Neural cell (in vitro differentiated cells): ENCODE results near the gene USP48. TPM values are rescaled to one million over a fixed set of nuclear protein-coding genes. Genes with fewer than 3 reads are reported as not detected.

ENCODE experiments used
- H2AFZ ChIP-seq: fragments of 200-600, 300-800 bp; sonication (generic), shearing (Covaris generic); 2 replicates; pipeline ENCODE4 v1.6.0; 2014; ENCODE audit warnings: low read depth, mild to moderate bottlenecking, antibody characterized with exemption, low read length, moderate library complexity
- H3F3A ChIP-seq: fragments of 200-600 bp; shearing (Covaris generic); 2 replicates; pipeline ENCODE4 v1.6.1; 2016; ENCODE audit warnings: mild to moderate bottlenecking, moderate library complexity, mixed read lengths, antibody characterized with exemption, low read length; ENCODE audit not compliant: insufficient read depth, poor library complexity, severe bottlenecking
- H3K27ac ChIP-seq: fragments of 200-600, 300-800 bp; sonication (generic), shearing (Covaris generic); 2 replicates; pipeline ENCODE4 v1.5.1; 2014; ENCODE audit warnings: mild to moderate bottlenecking, low read length, moderate library complexity
- H3K27me3 ChIP-seq: fragments of 300-800, 200-600 bp; sonication (generic), shearing (Covaris generic); 2 replicates; pipeline ENCODE4 v1.6.0; 2014; ENCODE audit warnings: mild to moderate bottlenecking, low read depth, low read length, moderate library complexity; ENCODE audit not compliant: insufficient read depth
- H3K36me3 ChIP-seq: fragments of 300-800, 200-600 bp; sonication (generic), shearing (Covaris generic); 2 replicates; pipeline ENCODE4 v1.5.1; 2014; ENCODE audit warnings: mild to moderate bottlenecking, antibody characterized with exemption, low read length, moderate library complexity; ENCODE audit not compliant: insufficient read depth
- H3K4me2 ChIP-seq: fragments of 300-800, 200-600 bp; sonication (generic), shearing (Covaris generic); 2 replicates; pipeline ENCODE4 v1.6.0; 2014; ENCODE audit warnings: mild to moderate bottlenecking, low read length
- H3K4me3 ChIP-seq: fragments of 300-800, 200-600 bp; sonication (generic), shearing (Covaris generic); 2 replicates; pipeline ENCODE4 v1.5.1; 2014; ENCODE audit warnings: mild to moderate bottlenecking, low read length, moderate library complexity
- H3K79me2 ChIP-seq: fragments of 200-600 bp; shearing (Covaris generic); replicated peaks from 2 replicates; pipeline ENCODE4 v1.6.0; 2014; ENCODE audit warnings: mild to moderate bottlenecking, low read length, moderate library complexity; ENCODE audit not compliant: insufficient read depth
- H3K9ac ChIP-seq: fragments of 300-800, 200-600 bp; sonication (generic), shearing (Covaris generic); 2 replicates; pipeline ENCODE4 v1.6.1; 2016; ENCODE audit warnings: mild to moderate bottlenecking, low read length, mixed read lengths
- H3K9me2 ChIP-seq: fragments of 200-600 bp; shearing (Covaris generic); 2 replicates; pipeline ENCODE4 v1.6.1; 2016; ENCODE audit warnings: mild to moderate bottlenecking, low read length, mixed read lengths; ENCODE audit not compliant: insufficient read depth
- H3K9me3 ChIP-seq: fragments of 200-600, 300-800 bp; sonication (generic), shearing (Covaris generic); 2 replicates; pipeline ENCODE4 v1.6.1; 2016; ENCODE audit warnings: mild to moderate bottlenecking, mixed run types, low read length, moderate library complexity, mixed read lengths
- H4K20me1 ChIP-seq: fragments of 200-600 bp; shearing (Covaris generic); 2 replicates; pipeline ENCODE4 v1.6.1; 2016; ENCODE audit warnings: mild to moderate bottlenecking, mixed run types; ENCODE audit not compliant: insufficient read depth
- EP300 ChIP-seq: fragments of 450-650 bp; conservative IDR thresholded peaks from 2 replicates; pipeline ENCODE4 v1.6.1; 2014; ENCODE audit warnings: antibody characterized with exemption, mild to moderate bottlenecking, moderate library complexity; ENCODE audit not compliant: poor library complexity, severe bottlenecking
- EZH2 ChIP-seq: fragments of 200-600, 300-800 bp; shearing (Covaris generic), sonication (generic); IDR thresholded peaks from 2 replicates; pipeline ENCODE4 v1.6.1; 2014; ENCODE audit warnings: antibody characterized with exemption, low read length, borderline replicate concordance, mild to moderate bottlenecking; ENCODE audit not compliant: insufficient read depth, poor library complexity, severe bottlenecking
- MXI1 ChIP-seq: fragments of 450-650 bp; conservative IDR thresholded peaks from 2 replicates; pipeline ENCODE4 v1.6.1; 2014; ENCODE audit warnings: antibody characterized with exemption, mild to moderate bottlenecking; ENCODE audit not compliant: poor library complexity, severe bottlenecking
- POLR2AphosphoS5 ChIP-seq: IDR thresholded peaks from 2 replicates; pipeline ENCODE4 v1.6.1; 2012
- RAD21 ChIP-seq: fragments of 450-650 bp; conservative IDR thresholded peaks from 2 replicates; pipeline ENCODE4 v1.6.1; 2014; ENCODE audit warnings: antibody characterized with exemption, mild to moderate bottlenecking, moderate library complexity
- SMC3 ChIP-seq: fragments of 450-650 bp; conservative IDR thresholded peaks from 2 replicates; pipeline ENCODE4 v1.6.1; 2014; ENCODE audit warnings: antibody characterized with exemption, mild to moderate bottlenecking, moderate library complexity; ENCODE audit not compliant: poor library complexity
- TAF1 ChIP-seq: IDR thresholded peaks from 2 replicates; pipeline ENCODE4 v1.6.1; 2012; ENCODE audit warnings: low read depth
- polyA plus RNA-seq: library from polyadenylated mRNA; depleted of rRNA; stranded (reverse); fragments of >200 nt; gene quantifications from 2 replicates; pipeline ENCODE4 v1.2.3, GENCODE V29; 2014
- TF ChIP-seq, protein P1 (sequence below): IDR thresholded peaks from 2 replicates; pipeline ENCODE4 v1.6.1; 2012; ENCODE audit warnings: borderline replicate concordance
- TF ChIP-seq, protein P2 (sequence below): fragments of 450-650 bp; IDR thresholded peaks from 2 replicates; pipeline ENCODE4 v1.5.1; 2014; ENCODE audit warnings: antibody characterized with exemption, mild to moderate bottlenecking, moderate library complexity; ENCODE audit not compliant: poor library complexity, severe bottlenecking

The USP48 gene
- polyA plus RNA-seq, 1 donor from 2014 or later = 67.2 TPM

DNA sequence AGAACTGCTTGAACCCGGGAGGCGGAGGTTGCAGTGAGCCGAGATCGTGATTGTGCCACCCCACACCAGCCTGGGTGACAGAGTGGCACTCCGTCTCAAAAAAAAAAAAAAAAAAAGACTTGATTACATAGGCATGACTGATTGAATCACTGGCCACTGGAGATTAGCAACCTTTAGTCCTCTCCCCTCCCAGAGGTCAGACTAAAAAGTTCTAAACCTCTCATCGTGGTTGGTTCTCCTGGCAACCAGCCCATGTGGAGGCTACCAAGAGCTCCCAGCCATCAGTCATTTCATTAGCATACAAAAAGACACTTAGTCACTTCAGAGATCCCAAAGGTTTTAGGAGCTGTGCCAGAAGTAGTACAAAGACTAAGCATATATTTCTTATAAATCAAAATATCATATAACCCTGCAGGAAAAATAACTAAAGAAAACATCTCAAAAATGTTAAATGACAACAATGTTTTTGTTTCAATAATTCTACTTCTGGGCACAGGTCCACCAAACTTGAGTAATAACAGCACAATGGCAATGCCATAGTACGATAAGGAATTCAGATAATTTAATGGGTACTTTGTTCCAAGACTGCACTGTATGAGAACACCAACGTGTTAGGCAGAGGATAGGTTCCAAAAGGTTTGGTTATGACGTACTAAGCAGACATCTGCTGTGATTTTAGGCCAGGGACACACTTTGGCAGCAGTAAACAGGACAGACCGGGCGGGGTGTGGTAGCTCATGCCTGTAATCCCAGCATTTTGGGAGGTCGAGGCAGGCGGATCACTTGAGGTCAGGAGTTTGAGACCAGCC, 18.1 kb downstream of the USP48 start:
- Histone ChIP-seq H3K9ac (no peak overlapping the region), H3K27me3 (no peaks in the 10 kb centered on the region), H3K9me3 (no peaks in the 10 kb centered on the region), H4K20me1 (no peaks in the 10 kb centered on the region), H3F3A (no peaks in the 10 kb centered on the region), H3K4me3 (no peak overlapping the region), H3K9me2 (no peaks in the 10 kb centered on the region), H3K4me2 (no peak overlapping the region), H2AFZ (no peak overlapping the region), H3K27ac (no peak overlapping the region), H3K79me2 (peaks cover 21% of the 10 kb centered on the region), H3K36me3 (no peaks in the 10 kb centered on the region)
- TF ChIP-seq SMC3 (no peak), EP300 (no peak), TAF1 (no peak), POLR2AphosphoS5 (no peak), EZH2 (no peak), RAD21 (no peak), MXI1 (no peak)
- TF ChIP-seq, protein P1, sequence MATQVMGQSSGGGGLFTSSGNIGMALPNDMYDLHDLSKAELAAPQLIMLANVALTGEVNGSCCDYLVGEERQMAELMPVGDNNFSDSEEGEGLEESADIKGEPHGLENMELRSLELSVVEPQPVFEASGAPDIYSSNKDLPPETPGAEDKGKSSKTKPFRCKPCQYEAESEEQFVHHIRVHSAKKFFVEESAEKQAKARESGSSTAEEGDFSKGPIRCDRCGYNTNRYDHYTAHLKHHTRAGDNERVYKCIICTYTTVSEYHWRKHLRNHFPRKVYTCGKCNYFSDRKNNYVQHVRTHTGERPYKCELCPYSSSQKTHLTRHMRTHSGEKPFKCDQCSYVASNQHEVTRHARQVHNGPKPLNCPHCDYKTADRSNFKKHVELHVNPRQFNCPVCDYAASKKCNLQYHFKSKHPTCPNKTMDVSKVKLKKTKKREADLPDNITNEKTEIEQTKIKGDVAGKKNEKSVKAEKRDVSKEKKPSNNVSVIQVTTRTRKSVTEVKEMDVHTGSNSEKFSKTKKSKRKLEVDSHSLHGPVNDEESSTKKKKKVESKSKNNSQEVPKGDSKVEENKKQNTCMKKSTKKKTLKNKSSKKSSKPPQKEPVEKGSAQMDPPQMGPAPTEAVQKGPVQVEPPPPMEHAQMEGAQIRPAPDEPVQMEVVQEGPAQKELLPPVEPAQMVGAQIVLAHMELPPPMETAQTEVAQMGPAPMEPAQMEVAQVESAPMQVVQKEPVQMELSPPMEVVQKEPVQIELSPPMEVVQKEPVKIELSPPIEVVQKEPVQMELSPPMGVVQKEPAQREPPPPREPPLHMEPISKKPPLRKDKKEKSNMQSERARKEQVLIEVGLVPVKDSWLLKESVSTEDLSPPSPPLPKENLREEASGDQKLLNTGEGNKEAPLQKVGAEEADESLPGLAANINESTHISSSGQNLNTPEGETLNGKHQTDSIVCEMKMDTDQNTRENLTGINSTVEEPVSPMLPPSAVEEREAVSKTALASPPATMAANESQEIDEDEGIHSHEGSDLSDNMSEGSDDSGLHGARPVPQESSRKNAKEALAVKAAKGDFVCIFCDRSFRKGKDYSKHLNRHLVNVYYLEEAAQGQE = no peak
- TF ChIP-seq, protein P2, sequence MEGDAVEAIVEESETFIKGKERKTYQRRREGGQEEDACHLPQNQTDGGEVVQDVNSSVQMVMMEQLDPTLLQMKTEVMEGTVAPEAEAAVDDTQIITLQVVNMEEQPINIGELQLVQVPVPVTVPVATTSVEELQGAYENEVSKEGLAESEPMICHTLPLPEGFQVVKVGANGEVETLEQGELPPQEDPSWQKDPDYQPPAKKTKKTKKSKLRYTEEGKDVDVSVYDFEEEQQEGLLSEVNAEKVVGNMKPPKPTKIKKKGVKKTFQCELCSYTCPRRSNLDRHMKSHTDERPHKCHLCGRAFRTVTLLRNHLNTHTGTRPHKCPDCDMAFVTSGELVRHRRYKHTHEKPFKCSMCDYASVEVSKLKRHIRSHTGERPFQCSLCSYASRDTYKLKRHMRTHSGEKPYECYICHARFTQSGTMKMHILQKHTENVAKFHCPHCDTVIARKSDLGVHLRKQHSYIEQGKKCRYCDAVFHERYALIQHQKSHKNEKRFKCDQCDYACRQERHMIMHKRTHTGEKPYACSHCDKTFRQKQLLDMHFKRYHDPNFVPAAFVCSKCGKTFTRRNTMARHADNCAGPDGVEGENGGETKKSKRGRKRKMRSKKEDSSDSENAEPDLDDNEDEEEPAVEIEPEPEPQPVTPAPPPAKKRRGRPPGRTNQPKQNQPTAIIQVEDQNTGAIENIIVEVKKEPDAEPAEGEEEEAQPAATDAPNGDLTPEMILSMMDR = no peak

DNA sequence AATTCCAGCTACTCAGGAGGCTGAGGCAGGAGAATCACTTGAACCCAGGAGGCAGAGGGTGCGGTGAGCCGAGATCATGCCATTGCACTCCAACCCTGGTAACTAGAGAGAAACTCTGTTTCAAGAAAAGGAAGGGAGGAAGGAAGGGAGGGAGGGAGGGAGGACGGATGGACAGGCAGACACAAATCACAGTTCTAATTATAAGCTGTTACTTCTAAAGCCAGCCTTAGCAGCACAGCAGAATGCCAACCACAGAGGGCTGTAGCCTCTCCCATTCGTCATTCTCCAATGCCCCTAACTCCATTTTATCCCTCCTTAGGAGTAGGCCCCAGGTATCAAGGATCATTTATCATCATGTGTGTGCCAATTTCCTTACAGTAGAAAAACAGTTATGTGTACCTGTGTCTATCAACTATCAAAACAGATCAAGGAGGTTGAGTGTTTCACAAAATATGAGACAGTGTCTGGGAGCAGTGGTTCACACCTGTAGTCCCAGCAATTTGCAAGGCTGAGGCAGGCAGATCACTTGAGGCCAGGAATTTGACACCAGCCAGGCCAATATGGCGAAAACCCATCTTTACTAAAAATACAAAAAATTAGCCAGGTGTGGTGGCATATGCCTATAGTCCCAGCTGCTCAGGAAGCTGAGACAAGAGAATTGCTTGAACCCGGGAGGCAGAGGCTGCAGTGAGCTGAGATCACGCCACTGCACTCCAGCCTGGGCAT, 19.1 kb downstream of the USP48 start:
- Histone ChIP-seq H3K27me3 (no peaks in the 10 kb centered on the region), H3K79me2 (peaks cover 21% of the 10 kb centered on the region), H3F3A (no peaks in the 10 kb centered on the region), H2AFZ (no peak overlapping the region), H3K9me3 (no peaks in the 10 kb centered on the region), H3K36me3 (no peaks in the 10 kb centered on the region), H3K9me2 (no peaks in the 10 kb centered on the region), H3K4me3 (no peak overlapping the region), H4K20me1 (no peaks in the 10 kb centered on the region), H3K9ac (no peak overlapping the region), H3K4me2 (no peak overlapping the region), H3K27ac (no peak overlapping the region)
- TF ChIP-seq MXI1 (no peak), RAD21 (no peak), TAF1 (no peak), SMC3 (no peak), POLR2AphosphoS5 (no peak), EP300 (no peak), EZH2 (no peak)
- TF ChIP-seq, protein P2 = no peak
- TF ChIP-seq, protein P1 = no peak
